Measurements from ENCODE around the gene LAMA2.

DNA sequence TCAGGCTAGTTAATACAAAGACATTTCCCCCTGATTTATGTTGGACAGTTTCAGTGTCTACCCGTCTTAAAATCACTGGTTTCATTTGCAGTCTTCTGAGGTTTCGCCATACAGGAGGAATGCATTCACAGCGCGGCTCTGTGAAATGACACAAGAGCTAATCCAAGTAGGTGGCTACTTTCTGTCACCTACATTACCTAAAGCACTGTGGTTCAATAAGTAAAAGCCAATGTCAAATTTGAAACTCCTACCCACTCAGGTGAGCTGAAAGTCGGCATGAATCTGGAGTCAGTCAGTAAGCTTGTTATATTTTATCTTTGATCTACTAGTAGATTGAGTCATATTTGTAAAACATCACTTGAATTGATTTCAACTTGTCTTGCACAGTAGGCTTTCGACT is 370.8 kb downstream of the LAMA2 start:
- TF ChIP-seq EZH2 (IDR thresholded peaks at IDR 0.05; ENCODE audit: borderline replicate concordance, low read length) = no peak
- TF ChIP-seq, protein P1, sequence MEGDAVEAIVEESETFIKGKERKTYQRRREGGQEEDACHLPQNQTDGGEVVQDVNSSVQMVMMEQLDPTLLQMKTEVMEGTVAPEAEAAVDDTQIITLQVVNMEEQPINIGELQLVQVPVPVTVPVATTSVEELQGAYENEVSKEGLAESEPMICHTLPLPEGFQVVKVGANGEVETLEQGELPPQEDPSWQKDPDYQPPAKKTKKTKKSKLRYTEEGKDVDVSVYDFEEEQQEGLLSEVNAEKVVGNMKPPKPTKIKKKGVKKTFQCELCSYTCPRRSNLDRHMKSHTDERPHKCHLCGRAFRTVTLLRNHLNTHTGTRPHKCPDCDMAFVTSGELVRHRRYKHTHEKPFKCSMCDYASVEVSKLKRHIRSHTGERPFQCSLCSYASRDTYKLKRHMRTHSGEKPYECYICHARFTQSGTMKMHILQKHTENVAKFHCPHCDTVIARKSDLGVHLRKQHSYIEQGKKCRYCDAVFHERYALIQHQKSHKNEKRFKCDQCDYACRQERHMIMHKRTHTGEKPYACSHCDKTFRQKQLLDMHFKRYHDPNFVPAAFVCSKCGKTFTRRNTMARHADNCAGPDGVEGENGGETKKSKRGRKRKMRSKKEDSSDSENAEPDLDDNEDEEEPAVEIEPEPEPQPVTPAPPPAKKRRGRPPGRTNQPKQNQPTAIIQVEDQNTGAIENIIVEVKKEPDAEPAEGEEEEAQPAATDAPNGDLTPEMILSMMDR (conservative IDR thresholded peaks at IDR 0.05 in 1 of 2, IDR thresholded peaks at IDR 0.05 in 1 of 2; ENCODE audit: extremely low read depth in 1 of 2, insufficient read depth in 1 of 2, low read depth in 1 of 2, low read length in 2 of 2) = no peak
